Stimulated activated CD4-positive, alpha-beta T cell treated with anti-CD3 and anti-CD28 coated beads, Interleukin-12 subunit alpha, Interleukin-12 subunit beta, amount 100 ng/mL, for 4 hours (primary cell): ENCODE measurements around the gene TNS3.

Experiments used
- DNase-seq: peaks from one replicate; pipeline ENCODE4 v3.0.0-alpha.2; 2020

The TNS3 gene

GRCh38 chr7:47292832-47293309 lies 289.0 kb downstream of the TNS3 start:
- no peak for DNase-seq

GRCh38 chr7:47291461-47292081 lies 290.3 kb downstream of the TNS3 start:
- DNase-seq, result no peak

- DNase-seq, result no peak
Observed at GRCh38 chr7:47290867-47291266, 291.0 kb downstream of the TNS3 start.

- DNase-seq, result no peak
Observed at GRCh38 chr7:47290466-47290865, 291.4 kb downstream of the TNS3 start.

GRCh38 chr7:47288060-47288459 lies 293.9 kb downstream of the TNS3 start:
- no peak for DNase-seq

- DNase-seq, result no peak
Observed at GRCh38 chr7:47285860-47286491, 295.9 kb downstream of the TNS3 start.

GRCh38 chr7:47284691-47285635 lies 296.9 kb downstream of the TNS3 start:
- DNase-seq, result no peak

- DNase-seq, result no peak
Observed at GRCh38 chr7:47283497-47284131, 298.3 kb downstream of the TNS3 start.

- DNase-seq, result no peak
Observed at GRCh38 chr7:47282790-47283496, 299.0 kb downstream of the TNS3 start.

GRCh38 chr7:47281966-47282643 lies 299.8 kb downstream of the TNS3 start:
- no peak for DNase-seq

- no peak for DNase-seq
Observed at GRCh38 chr7:47281161-47281560, 300.8 kb downstream of the TNS3 start.

- no peak for DNase-seq
Observed at GRCh38 chr7:47280114-47280513, 301.8 kb downstream of the TNS3 start.

- DNase-seq, result no peak
Observed at GRCh38 chr7:47278043-47278442, 303.9 kb downstream of the TNS3 start.

- no peak for DNase-seq
Observed at GRCh38 chr7:47277321-47277781, 304.6 kb downstream of the TNS3 start.

- DNase-seq, result no peak
Observed at GRCh38 chr7:47273974-47274766, 307.7 kb downstream of the TNS3 start.

GRCh38 chr7:47273088-47273487 lies 308.8 kb downstream of the TNS3 start:
- no peak for DNase-seq

- DNase-seq, result no peak
Observed at GRCh38 chr7:47271749-47272148, 310.2 kb downstream of the TNS3 start.

- no peak for DNase-seq
Observed at GRCh38 chr7:47268851-47269836, 312.8 kb downstream of the TNS3 start.

GRCh38 chr7:47267346-47267745 lies 314.6 kb downstream of the TNS3 start:
- DNase-seq, result no peak

GRCh38 chr7:47266799-47267198 lies 315.1 kb downstream of the TNS3 start:
- DNase-seq, result no peak
